HL-60 (cell line): ENCODE measurements around the gene ITPR3.

Source experiments
- CTCF ChIP-seq: IDR thresholded peaks from one replicate; pipeline ENCODE4 v1.5.1; 2011; ENCODE audit warnings: low read length, control low read depth, inconsistent platforms; ENCODE audit not compliant: insufficient read depth
- GABPA ChIP-seq: IDR thresholded peaks from 2 replicates; pipeline ENCODE4 v1.6.1; 2012; ENCODE audit warnings: low read depth
- POLR2AphosphoS5 ChIP-seq: IDR thresholded peaks from 2 replicates; pipeline ENCODE4 v1.6.1; 2012; ENCODE audit warnings: low read depth
- REST ChIP-seq: IDR thresholded peaks from 2 replicates; pipeline ENCODE4 v1.6.1; 2012; ENCODE audit warnings: low read depth; ENCODE audit not compliant: insufficient replicate concordance
- SPI1 ChIP-seq: IDR thresholded peaks from 2 replicates; pipeline ENCODE4 v1.6.1; 2012; ENCODE audit warnings: low read depth, mild to moderate bottlenecking, borderline replicate concordance

- no peak for TF ChIP-seq CTCF
- TF ChIP-seq SPI1: no peak
- no peak for TF ChIP-seq POLR2AphosphoS5
- no peak for TF ChIP-seq REST
- TF ChIP-seq GABPA: no peak
These were observed 20.0 kb downstream of the ITPR3 start for GRCh38 chr6:33641144-33641543.
